ENCODE data around the gene FOXI1.

The FOXI1 gene

GRCh38 chr5:170154297-170154696 lies 48.6 kb downstream of the FOXI1 start:
- DNase-seq = no peak

GRCh38 chr5:170154744-170155143 lies 49.0 kb downstream of the FOXI1 start:
- no peak for DNase-seq

GRCh38 chr5:170155771-170156170 lies 50.1 kb downstream of the FOXI1 start:
- DNase-seq = no peak

GRCh38 chr5:170159101-170159698 lies 53.5 kb downstream of the FOXI1 start:
- DNase-seq = no peak

Data from activated CD8-positive, alpha-beta memory T cell treated with anti-CD3 and anti-CD28 coated beads, Interleukin-2, amount 50 U/mL, for 4 hours (primary cell).